ENCODE measurements around the gene HS3ST1. TPM values are rescaled to one million over a fixed set of nuclear protein-coding genes. Genes with fewer than 3 reads are reported as not detected.

The HS3ST1 gene
- total RNA-seq, 1 experiment from 2014 or later, result 134 TPM

DNA sequence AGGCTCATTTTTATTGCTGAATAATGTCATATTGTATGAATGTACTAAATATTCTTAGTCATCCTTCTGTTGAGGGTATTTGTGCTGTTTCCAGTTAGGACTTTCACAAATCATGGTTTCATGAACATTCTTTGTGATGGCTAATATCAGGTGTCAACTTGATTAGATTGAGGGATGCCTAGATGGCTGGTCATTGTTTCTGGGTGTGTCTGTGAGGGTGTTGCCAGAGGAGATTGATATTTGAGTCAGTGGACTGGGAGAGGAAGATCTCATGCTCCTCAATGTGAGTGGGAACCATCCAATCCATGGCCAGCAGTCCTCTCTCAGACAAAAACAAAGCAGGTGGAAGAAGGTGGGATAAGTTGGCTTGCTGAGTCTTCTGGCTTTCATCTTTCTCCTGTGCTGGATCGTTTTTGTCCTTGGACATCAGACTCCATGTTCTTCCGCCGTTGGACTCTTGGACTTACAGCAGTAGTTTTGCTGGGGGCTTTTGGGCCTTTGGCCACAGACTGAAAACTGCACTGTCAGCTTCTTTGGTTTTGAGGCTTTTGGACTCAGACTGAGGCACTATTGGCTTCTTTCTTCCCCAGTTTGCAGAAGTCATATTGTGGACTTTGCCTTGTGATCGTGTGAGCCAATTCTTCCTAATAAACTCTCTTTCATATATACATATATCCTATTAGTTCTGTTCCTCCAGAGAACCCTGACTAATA is 11.9 kb upstream of the HS3ST1 start:
- Histone ChIP-seq H3K36me3 (ENCODE audit: control insufficient read depth in 1 of 2, insufficient read depth in 2 of 2, low read length in 2 of 2) (peaks cover 5 to 8% of the 10 kb centered on the region in 2 experiments; a peak in 2 of 4 replicates), H3K9ac (ENCODE audit: low read length) (no peak overlapping the region), H3K27me3 (ENCODE audit: insufficient read depth, low read length) (no peaks in the 10 kb centered on the region), H3K4me2 (ENCODE audit: low read length) (no peak overlapping the region), H3K4me1 (ENCODE audit: control insufficient read depth in 1 of 2, insufficient read depth in 2 of 2, low read length in 2 of 2) (peaks cover 1 to 20% of the 10 kb centered on the region in 2 experiments; a peak in 3 of 4 replicates), H3K9me3 (ENCODE audit: control insufficient read depth in 1 of 2, insufficient read depth in 1 of 2, low read depth in 1 of 2, low read length in 2 of 2) (no peaks in the 10 kb centered on the region), H4K20me1 (ENCODE audit: insufficient read depth) (no peaks in the 10 kb centered on the region), H3K79me2 (ENCODE audit: insufficient read depth, low read length) (peaks cover 2% of the 10 kb centered on the region; the same call in 1 of the 2 replicates), H3K4me3 (replicated peaks in 1 of 2; ENCODE audit: low read depth in 1 of 2, low read length in 2 of 2) (no peak overlapping the region), H3K9me2 (ENCODE audit: insufficient read depth) (no peaks in the 10 kb centered on the region), H2AFZ (ENCODE audit: low read depth, low read length, poor library complexity, severe bottlenecking) (no peak overlapping the region), H3K27ac (ENCODE audit: low read depth, low read length) (no peak overlapping the region)
- TF ChIP-seq JUND (IDR thresholded peaks at IDR 0.05), result no peak
- no peak for TF ChIP-seq CBX3 (IDR thresholded peaks at IDR 0.05; ENCODE audit: low read depth)
- TF ChIP-seq, protein P1, sequence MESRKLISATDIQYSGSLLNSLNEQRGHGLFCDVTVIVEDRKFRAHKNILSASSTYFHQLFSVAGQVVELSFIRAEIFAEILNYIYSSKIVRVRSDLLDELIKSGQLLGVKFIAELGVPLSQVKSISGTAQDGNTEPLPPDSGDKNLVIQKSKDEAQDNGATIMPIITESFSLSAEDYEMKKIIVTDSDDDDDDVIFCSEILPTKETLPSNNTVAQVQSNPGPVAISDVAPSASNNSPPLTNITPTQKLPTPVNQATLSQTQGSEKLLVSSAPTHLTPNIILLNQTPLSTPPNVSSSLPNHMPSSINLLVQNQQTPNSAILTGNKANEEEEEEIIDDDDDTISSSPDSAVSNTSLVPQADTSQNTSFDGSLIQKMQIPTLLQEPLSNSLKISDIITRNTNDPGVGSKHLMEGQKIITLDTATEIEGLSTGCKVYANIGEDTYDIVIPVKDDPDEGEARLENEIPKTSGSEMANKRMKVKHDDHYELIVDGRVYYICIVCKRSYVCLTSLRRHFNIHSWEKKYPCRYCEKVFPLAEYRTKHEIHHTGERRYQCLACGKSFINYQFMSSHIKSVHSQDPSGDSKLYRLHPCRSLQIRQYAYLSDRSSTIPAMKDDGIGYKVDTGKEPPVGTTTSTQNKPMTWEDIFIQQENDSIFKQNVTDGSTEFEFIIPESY (IDR thresholded peaks at IDR 0.05; ENCODE audit: extremely low read depth, insufficient replicate concordance, low read length), result no peak
- TF ChIP-seq CEBPB (IDR thresholded peaks at IDR 0.05; ENCODE audit: low read depth), result no peak
- no peak for TF ChIP-seq ZFX (IDR thresholded peaks at IDR 0.05)
- TF ChIP-seq SP1 (IDR thresholded peaks at IDR 0.05; ENCODE audit: low read depth), result no peak
- TF ChIP-seq, protein P2, sequence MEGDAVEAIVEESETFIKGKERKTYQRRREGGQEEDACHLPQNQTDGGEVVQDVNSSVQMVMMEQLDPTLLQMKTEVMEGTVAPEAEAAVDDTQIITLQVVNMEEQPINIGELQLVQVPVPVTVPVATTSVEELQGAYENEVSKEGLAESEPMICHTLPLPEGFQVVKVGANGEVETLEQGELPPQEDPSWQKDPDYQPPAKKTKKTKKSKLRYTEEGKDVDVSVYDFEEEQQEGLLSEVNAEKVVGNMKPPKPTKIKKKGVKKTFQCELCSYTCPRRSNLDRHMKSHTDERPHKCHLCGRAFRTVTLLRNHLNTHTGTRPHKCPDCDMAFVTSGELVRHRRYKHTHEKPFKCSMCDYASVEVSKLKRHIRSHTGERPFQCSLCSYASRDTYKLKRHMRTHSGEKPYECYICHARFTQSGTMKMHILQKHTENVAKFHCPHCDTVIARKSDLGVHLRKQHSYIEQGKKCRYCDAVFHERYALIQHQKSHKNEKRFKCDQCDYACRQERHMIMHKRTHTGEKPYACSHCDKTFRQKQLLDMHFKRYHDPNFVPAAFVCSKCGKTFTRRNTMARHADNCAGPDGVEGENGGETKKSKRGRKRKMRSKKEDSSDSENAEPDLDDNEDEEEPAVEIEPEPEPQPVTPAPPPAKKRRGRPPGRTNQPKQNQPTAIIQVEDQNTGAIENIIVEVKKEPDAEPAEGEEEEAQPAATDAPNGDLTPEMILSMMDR (IDR thresholded peaks at IDR 0.05 in 2 of 3, conservative IDR thresholded peaks at IDR 0.05 in 1 of 3; ENCODE audit: borderline replicate concordance in 1 of 3, insufficient read depth in 1 of 3, low read depth in 2 of 3, low read length in 2 of 3), result no peak
- TF ChIP-seq SRF (IDR thresholded peaks at IDR 0.05; ENCODE audit: low read depth), result no peak
- no peak for TF ChIP-seq RAD21 (IDR thresholded peaks at IDR 0.05; ENCODE audit: low read depth)
- RAD21 ChIA-PET (ENCODE audit: low non-redundant PET in 1 of 2, low total read pairs in 2 of 2, uncharacterized antibody in 2 of 2, unreplicated experiment in 2 of 2), result no interaction called here
- ATAC-seq, result no peak
- intact Hi-C loops (cut with micrococcal nuclease), result no loop called here
- no TSS peak for BruUV-seq (replicated peaks)
- no peak for DNase-seq (ENCODE audit: low read depth, low spot score)
- CTCF ChIA-PET, result no interaction called here
- POLR2A ChIA-PET, result no interaction called here

Data from HCT116 (cell line).